ENCODE results near the gene MIA3. TPM values are rescaled to one million over a fixed set of nuclear protein-coding genes. Genes with fewer than 3 reads are reported as not detected.

Gene MIA3
- total RNA-seq, 1 donor, result 68.8 TPM

GRCh38 chr1:222713091-222713961 is 95.4 kb downstream of the MIA3 start:
- Histone ChIP-seq H3K36me3 (ENCODE audit: insufficient read depth, low read length) (peaks cover 19% of the 10 kb centered on the region), H3K27ac (ENCODE audit: low read depth, low read length) (peak overlapping the region; percentile 99), H3K9me3 (ENCODE audit: low read depth, low read length) (no peaks in the 10 kb centered on the region), H3K79me2 (ENCODE audit: insufficient read depth, low read length) (peaks cover 71% of the 10 kb centered on the region), H4K20me1 (ENCODE audit: insufficient read depth, low read length) (peaks cover 3% of the 10 kb centered on the region), H2AFZ (ENCODE audit: low read length) (peak overlapping the region; percentile 92), H3K4me1 (ENCODE audit: insufficient read depth, low read length) (peaks cover 11% of the 10 kb centered on the region), H3K4me3 (ENCODE audit: insufficient read depth, low read length) (peak overlapping the region; percentile 84), H3K27me3 (ENCODE audit: insufficient read depth, low read length) (no peaks in the 10 kb centered on the region), H3K4me2 (ENCODE audit: insufficient read depth, low read length) (peak overlapping the region; percentile 92)
- DNase-seq (ENCODE audit: insufficient read length, low spot score, missing footprints), result peak; percentile 93
- no peak for TF ChIP-seq CTCF (IDR thresholded peaks at IDR 0.05; ENCODE audit: extremely low read depth, low read depth, low read length)

- no peak for TF ChIP-seq CTCF (IDR thresholded peaks at IDR 0.05; ENCODE audit: extremely low read depth, low read depth, low read length)
- Histone ChIP-seq H3K27ac (ENCODE audit: low read depth, low read length) (no peak overlapping the region), H3K4me1 (ENCODE audit: insufficient read depth, low read length) (no peaks in the 10 kb centered on the region), H3K4me2 (ENCODE audit: insufficient read depth, low read length) (no peak overlapping the region), H2AFZ (ENCODE audit: low read length) (no peak overlapping the region), H3K4me3 (ENCODE audit: insufficient read depth, low read length) (no peak overlapping the region), H3K9me3 (ENCODE audit: low read depth, low read length) (no peaks in the 10 kb centered on the region), H3K27me3 (ENCODE audit: insufficient read depth, low read length) (no peaks in the 10 kb centered on the region), H3K79me2 (ENCODE audit: insufficient read depth, low read length) (peaks cover 42% of the 10 kb centered on the region), H3K36me3 (ENCODE audit: insufficient read depth, low read length) (peaks cover 44% of the 10 kb centered on the region), H4K20me1 (ENCODE audit: insufficient read depth, low read length) (no peaks in the 10 kb centered on the region)
- DNase-seq (ENCODE audit: insufficient read length, low spot score, missing footprints), result no peak
Observed at GRCh38 chr1:222716393-222716792, 98.5 kb downstream of the MIA3 start.

Other genes with a start within 250 kb of the MIA3 start
- gene HHIPL2, start 70.0 kb upstream of the MIA3 start, total RNA-seq, result 0.72 and 0.88 TPM in 2 replicates
- 8.5 and 9.4 TPM in 2 replicates for gene TAF1A, start 28.2 kb upstream of the MIA3 start, total RNA-seq
- gene AIDA, start 94.4 kb downstream of the MIA3 start, total RNA-seq, result 45.6 and 54.2 TPM in 2 replicates
- 77.4 and 79.3 TPM in 2 replicates for gene BROX, start 94.5 kb downstream of the MIA3 start, total RNA-seq
- gene FAM177B, start 119.1 kb downstream of the MIA3 start, total RNA-seq, result not detected in 2 replicates
- 4.3 and 4.4 TPM in 2 replicates for gene DISP1, start 196.9 kb downstream of the MIA3 start, total RNA-seq